ENCODE measurements around the gene DENND5A.

DENND5A gene

GRCh38 chr11:9265211-9266131, at the start of gene DENND5A:
TSS of gene DENND5A (minus strand) at chr11:9265350. CDS start at chr11:9265069, 281 bp downstream.
- DNase-seq, result peak; percentile 84
- in situ Hi-C loops (cut with HindIII; ENCODE audit: low pct_ligation_motif_present, low pct_unique_long_range_greater_than_20kb, low sequenced_read_pairs), result no loop called here

GRCh38 chr11:9314291-9315077, 49.3 kb upstream of the DENND5A start, which contains the start of gene TMEM41B:
TSS of gene TMEM41B (minus strand) at chr11:9314593. CDS start at chr11:9314441, 152 bp downstream.
- in situ Hi-C loops (cut with HindIII; ENCODE audit: low pct_ligation_motif_present, low pct_unique_long_range_greater_than_20kb, low sequenced_read_pairs), result no loop called here
- DNase-seq, result peak; percentile 95

DNA sequence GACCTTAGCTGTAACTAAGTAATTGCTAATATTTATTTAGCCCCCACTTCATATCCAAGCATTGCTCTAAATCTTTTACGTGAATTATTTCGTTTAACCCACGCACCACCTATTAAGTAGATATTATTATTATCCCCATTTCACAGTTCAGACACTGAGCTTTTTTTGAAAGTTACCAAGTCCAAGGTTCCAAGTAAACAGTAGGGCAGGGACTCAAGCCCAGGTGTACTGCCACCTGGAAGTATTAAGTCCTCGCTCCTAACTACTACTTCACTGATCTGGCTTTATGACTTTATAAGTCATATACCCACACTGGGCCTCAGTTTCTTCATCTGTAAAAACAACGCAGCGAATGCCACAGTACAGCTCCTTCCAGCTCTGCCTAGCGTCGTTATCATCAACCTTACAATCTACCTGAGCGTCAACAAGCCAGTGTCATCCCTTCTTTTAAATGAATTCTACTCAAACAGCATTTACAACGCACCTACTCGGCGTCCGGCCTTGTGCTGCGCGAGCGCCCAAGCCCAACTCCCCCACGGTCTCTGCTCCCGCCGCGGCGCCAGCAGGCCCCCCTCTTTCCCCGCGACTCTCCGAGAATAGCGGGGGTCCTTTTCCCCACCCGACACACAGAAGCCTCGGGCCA, 48.6 kb upstream of the DENND5A start:
- DNase-seq, result peak; percentile 6
- in situ Hi-C loops (cut with HindIII; ENCODE audit: low pct_ligation_motif_present, low pct_unique_long_range_greater_than_20kb, low sequenced_read_pairs), result no loop called here

DNA sequence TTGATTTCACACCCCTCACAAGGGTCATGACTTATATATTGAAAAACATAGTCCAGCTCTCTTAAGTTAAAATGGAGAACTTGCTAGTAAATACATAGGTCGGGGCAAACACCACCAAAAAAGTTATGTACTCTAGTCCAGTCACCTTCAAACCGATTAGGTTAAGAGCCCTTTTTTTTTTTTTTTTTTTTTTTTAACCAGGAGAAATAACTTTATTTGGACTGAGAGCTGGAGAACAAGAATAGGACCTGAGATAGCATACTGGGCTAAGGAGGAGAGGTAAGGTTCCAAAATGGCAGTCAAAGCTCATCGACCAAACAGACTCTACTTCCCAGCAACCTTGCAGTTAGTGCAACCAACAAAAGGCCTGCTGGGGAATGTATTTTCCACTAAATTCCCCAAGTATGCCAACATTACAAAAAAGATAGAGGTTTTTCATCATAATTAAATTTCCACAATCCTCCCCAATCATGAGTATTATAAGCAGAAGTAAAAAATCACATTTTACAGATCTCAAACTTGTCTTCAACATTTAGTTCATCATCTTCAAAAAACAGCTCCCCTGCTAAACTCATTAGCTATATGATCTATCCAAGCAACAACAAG, 45.4 kb upstream of the DENND5A start:
- DNase-seq, result no peak
- in situ Hi-C loops (cut with HindIII; ENCODE audit: low pct_ligation_motif_present, low pct_unique_long_range_greater_than_20kb, low sequenced_read_pairs), result no loop called here

- in situ Hi-C loops (cut with HindIII; ENCODE audit: low pct_ligation_motif_present, low pct_unique_long_range_greater_than_20kb, low sequenced_read_pairs), result no loop called here
- DNase-seq, result no peak
These were observed 39.0 kb upstream of the DENND5A start for GRCh38 chr11:9304178-9304577.

- no peak for DNase-seq
These were observed 37.3 kb upstream of the DENND5A start for GRCh38 chr11:9302448-9302847.

GRCh38 chr11:9301720-9302119, 36.6 kb upstream of the DENND5A start:
- in situ Hi-C loops (cut with HindIII; ENCODE audit: low pct_ligation_motif_present, low pct_unique_long_range_greater_than_20kb, low sequenced_read_pairs), result no loop called here
- DNase-seq, result no peak

More at GRCh38 chr11:9302448-9302847, 37.3 kb upstream of the DENND5A start:
- in situ Hi-C loops (cut with HindIII; ENCODE audit: low pct_ligation_motif_present, low pct_unique_long_range_greater_than_20kb, low sequenced_read_pairs), result no loop called here

DNA sequence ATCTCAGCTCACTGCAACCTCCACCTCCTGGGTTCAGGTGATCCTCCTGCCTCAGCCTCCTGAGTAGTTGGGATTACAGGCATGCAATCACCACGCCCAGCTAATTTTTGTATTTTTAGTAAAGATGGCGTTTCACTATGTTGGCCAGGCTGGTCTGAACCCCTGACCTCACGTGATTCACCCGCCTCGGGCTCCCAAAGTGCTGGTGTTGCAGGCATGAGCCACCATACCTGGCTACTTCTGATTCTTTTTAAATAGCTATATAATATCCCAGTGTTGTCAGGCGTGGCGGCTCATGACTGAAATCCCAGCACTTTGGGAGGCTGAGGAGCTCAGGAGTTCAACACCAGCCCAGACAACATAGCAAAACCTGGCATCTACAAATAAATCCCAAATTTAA, 28.5 kb upstream of the DENND5A start:
- DNase-seq, result no peak
- in situ Hi-C loops (cut with HindIII; ENCODE audit: low pct_ligation_motif_present, low pct_unique_long_range_greater_than_20kb, low sequenced_read_pairs), result no loop called here

DNA sequence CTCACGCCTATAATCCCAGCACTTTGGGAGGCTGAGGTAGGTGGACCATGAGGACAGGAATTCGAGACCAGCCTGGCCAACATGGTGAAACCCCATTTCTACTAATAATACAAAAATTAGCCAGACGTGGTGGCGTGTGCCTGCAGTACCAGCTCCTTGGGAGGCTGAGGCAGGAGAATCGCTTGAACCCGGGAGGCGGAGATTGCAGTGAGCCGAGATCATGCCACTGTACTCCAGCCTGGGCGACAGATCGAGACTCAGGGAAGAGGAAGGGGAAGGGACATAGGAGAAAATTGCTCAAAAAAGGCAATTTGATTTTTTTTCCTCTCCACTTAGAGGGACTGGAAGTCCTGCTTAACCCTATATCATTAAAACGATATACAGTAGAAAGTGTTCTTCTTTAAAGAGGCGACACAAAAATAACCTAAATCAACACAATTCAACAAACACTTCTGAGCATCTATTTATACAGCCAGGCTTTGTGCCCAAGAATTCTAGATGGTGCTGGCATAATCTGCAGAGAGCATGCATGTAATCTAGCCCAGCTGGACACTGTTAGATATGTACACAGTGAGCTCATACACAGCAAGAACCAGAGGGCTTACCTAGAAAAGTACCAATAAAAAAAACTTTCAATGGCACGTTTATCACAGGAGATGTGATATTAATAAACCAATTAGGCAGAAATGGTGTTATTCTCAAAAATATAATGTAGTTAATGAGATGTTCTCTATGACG, 20.9 kb upstream of the DENND5A start:
- no peak for DNase-seq
- in situ Hi-C loops (cut with HindIII; ENCODE audit: low pct_ligation_motif_present, low pct_unique_long_range_greater_than_20kb, low sequenced_read_pairs), result no loop called here

- in situ Hi-C loops (cut with HindIII; ENCODE audit: low pct_ligation_motif_present, low pct_unique_long_range_greater_than_20kb, low sequenced_read_pairs), result no loop called here
- DNase-seq, result peak; percentile 19
These were observed 15.6 kb upstream of the DENND5A start for GRCh38 chr11:9280655-9281301.

DNA sequence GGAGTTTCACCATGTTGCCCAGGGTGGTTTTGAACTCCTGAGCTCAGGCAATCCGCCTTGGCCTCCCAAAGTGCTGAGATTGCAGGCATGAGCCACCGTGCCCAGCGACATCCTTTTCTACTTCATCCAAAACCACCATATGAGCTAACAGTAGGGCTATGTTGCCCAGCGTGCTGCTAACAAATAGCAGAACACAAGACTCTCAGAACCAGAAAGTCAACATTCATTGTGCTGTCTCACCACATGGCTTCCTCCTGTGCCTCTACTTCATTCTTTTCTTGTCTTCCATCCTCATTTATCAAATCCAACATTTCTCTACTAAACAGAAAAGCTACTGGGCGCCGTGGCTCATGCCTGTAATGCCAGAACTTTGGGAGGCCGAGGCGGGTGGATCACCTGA, 12.0 kb upstream of the DENND5A start:
- no peak for DNase-seq
- in situ Hi-C loops (cut with HindIII; ENCODE audit: low pct_ligation_motif_present, low pct_unique_long_range_greater_than_20kb, low sequenced_read_pairs), result no loop called here

GRCh38 chr11:9276571-9276970, 11.4 kb upstream of the DENND5A start:
- DNase-seq, result no peak
- in situ Hi-C loops (cut with HindIII; ENCODE audit: low pct_ligation_motif_present, low pct_unique_long_range_greater_than_20kb, low sequenced_read_pairs), result no loop called here

DNA sequence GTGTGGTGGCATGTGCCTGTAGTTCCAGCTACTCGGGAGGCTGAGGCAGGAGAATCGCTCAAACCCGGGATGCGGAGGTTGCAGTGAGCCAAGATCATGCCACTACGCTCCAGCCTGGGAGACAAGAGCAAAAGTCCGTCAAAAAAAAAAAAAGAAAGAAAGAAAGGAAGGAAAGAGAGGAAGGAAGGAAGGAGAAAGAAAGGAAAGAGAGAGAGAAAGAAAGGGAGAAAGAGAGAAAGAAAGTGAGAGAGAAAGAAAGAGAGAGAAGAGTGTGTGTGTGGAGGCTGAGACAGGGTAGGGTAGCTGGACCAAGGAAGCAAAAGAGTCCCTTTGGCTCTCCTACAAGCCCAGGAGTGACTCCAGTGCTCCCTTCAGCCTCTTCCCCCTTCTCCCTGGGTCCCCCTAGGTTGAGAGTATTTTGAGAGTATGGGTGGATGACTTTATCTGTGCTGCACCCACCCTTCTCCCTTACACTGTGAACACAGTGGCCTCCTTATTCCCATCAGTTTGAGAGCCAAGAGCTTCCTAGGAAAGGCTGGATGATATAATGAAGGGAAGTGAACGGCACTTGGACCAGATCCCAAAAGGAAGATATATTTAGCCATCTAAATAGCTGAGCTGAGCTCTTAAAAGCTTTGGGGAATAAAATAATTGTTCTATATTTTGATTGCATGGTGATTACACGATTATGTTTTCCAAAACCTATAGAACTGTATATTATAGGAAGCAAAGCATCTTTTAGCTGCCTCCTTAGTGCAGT, 9.5 kb upstream of the DENND5A start:
- in situ Hi-C loops (cut with HindIII; ENCODE audit: low pct_ligation_motif_present, low pct_unique_long_range_greater_than_20kb, low sequenced_read_pairs), result no loop called here
- DNase-seq, result no peak

DNA sequence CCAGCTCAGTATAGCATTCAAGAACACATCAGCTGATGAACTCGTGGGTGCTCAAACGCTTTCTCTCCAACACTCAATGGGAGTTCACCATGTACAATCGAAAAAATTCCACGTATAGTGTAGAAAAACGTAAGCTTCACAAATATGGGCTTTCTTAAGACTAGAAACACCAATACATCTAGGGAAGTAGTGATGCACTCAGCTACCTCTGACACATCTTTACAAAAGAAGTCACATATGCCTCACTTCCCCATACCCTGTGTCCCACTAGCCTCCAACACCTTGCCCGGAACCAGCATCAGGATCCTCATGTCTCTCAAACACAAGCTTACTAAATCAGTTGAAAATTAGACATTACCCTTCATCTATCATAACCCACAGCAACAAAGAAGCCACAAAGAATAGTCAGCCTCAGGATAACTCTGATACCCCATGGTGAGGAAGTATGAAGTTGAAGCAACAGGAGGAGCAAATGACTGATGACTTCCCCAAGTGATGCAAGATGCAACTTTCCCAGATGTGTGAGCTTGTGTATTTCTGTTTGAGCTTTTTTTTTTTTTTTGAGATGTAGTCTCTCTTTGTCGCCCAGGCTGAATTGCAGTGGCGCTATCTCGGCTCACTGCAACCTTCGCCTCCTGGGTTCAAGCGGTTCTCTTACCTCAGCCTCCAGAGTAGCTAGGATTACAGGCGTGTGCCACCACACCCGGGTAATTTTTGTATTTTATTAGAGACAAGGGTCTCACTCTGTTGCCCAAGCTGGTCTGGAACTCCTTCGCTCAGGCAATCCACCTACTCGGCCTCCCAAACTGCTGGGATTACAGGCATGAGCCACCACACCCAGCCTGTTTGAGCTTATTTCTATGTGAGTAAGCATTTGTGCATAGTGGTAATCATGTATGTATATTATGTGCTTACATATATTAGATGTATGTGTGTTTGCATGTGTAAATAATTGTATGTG, 8.5 kb upstream of the DENND5A start:
- in situ Hi-C loops (cut with HindIII; ENCODE audit: low pct_ligation_motif_present, low pct_unique_long_range_greater_than_20kb, low sequenced_read_pairs), result no loop called here
- DNase-seq, result no peak

GRCh38 chr11:9269492-9270013, 4.4 kb upstream of the DENND5A start:
- no peak for DNase-seq
- in situ Hi-C loops (cut with HindIII; ENCODE audit: low pct_ligation_motif_present, low pct_unique_long_range_greater_than_20kb, low sequenced_read_pairs), result no loop called here

DNA sequence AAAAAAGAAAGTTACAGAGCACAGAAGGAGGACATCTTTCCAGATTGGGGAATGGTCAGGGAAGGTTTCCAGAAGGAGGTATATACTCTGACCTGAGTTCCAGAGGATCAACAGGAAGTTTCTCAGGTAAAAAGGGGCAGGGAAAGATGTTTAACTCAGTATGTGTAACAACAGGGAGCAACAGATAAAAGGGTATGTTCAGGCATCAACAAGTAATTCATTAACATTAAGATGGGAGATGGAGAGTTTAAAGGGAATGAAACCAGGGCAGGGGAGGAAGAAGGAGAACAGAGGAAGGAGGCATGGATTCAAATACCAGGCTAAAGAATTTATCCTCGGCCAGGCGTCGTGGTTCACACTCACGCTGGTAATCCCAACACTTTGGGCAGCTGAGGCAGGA, 2.5 kb upstream of the DENND5A start:
- in situ Hi-C loops (cut with HindIII; ENCODE audit: low pct_ligation_motif_present, low pct_unique_long_range_greater_than_20kb, low sequenced_read_pairs), result no loop called here

More for the DNA sequence above, 2.5 kb upstream of the DENND5A start:
- DNase-seq, result no peak

Data from ACHN (cell line).